Trophoblast cell (in vitro differentiated cells and primary cell): ENCODE results near the gene THBS1.

Experiments
- DNase-seq, 2 donors: peaks; one replicate each; pipeline ENCODE4 v3.0.0-alpha.2; 2016
- H2AFZ ChIP-seq: 2 replicates; pipeline ENCODE4 v1.6.1; 2013; ENCODE audit warnings: low read length, moderate library complexity, mild to moderate bottlenecking; ENCODE audit not compliant: insufficient read depth, poor library complexity
- H2AK5ac ChIP-seq: 2 replicates; pipeline ENCODE4 v1.6.1; 2013; ENCODE audit warnings: mild to moderate bottlenecking, low read length
- H2BK120ac ChIP-seq: 2 replicates; pipeline ENCODE4 v1.6.1; 2013; ENCODE audit warnings: low read length, mild to moderate bottlenecking, moderate library complexity; ENCODE audit not compliant: insufficient read depth, poor library complexity
- H2BK12ac ChIP-seq: 2 replicates; pipeline ENCODE4 v1.6.1; 2013; ENCODE audit warnings: mild to moderate bottlenecking, low read length, moderate library complexity
- H2BK5ac ChIP-seq: 2 replicates; pipeline ENCODE4 v1.6.1; 2013; ENCODE audit warnings: low read length, low read depth, moderate library complexity, mild to moderate bottlenecking; ENCODE audit not compliant: poor library complexity
- H3K14ac ChIP-seq: 2 replicates; pipeline ENCODE4 v1.6.1; 2013; ENCODE audit warnings: mild to moderate bottlenecking, low read length
- H3K18ac ChIP-seq: 2 replicates; pipeline ENCODE4 v1.6.1; 2013; ENCODE audit warnings: mild to moderate bottlenecking, low read length
- H3K23ac ChIP-seq: 2 replicates; pipeline ENCODE4 v1.6.1; 2013; ENCODE audit warnings: low read length
- H3K27ac ChIP-seq: 2 replicates; pipeline ENCODE4 v1.5.1; 2013; ENCODE audit warnings: low read depth, mild to moderate bottlenecking, inconsistent platforms, low read length, moderate library complexity
- H3K27me3 ChIP-seq: 2 replicates; pipeline ENCODE4 v1.6.1; 2013; ENCODE audit warnings: inconsistent platforms, mild to moderate bottlenecking, low read length, moderate library complexity; ENCODE audit not compliant: insufficient read depth
- H3K36me3 ChIP-seq, 2 experiments: 1 replicate in 1 of 2; 2 replicates in 1 of 2; pipeline ENCODE4 v1.6.1; 2013; ENCODE audit warnings: low read length in 2 of 2, mild to moderate bottlenecking in 2 of 2, moderate library complexity in 1 of 2; ENCODE audit not compliant: insufficient read depth in 2 of 2, control insufficient read depth in 1 of 2
- H3K4ac ChIP-seq: 2 replicates; pipeline ENCODE4 v1.6.1; 2013; ENCODE audit warnings: low read depth, mild to moderate bottlenecking, low read length, moderate library complexity
- H3K4me1 ChIP-seq, 2 experiments: 1 replicate in 1 of 2; 2 replicates in 1 of 2; pipeline ENCODE4 v1.6.1; 2013; ENCODE audit warnings: low read length in 2 of 2, mild to moderate bottlenecking in 2 of 2, moderate library complexity in 1 of 2; ENCODE audit not compliant: insufficient read depth in 2 of 2, control insufficient read depth in 1 of 2
- H3K4me2 ChIP-seq: 2 replicates; pipeline ENCODE4 v1.6.1; 2013; ENCODE audit warnings: inconsistent platforms, mild to moderate bottlenecking, low read length, moderate library complexity
- H3K4me3 ChIP-seq: 2 replicates; pipeline ENCODE4 v1.5.1; 2013; ENCODE audit warnings: mild to moderate bottlenecking, low read depth, low read length, inconsistent platforms
- H3K79me1 ChIP-seq: one replicate; pipeline ENCODE4 v1.6.1; 2013; ENCODE audit warnings: low read length
- H3K79me2 ChIP-seq: 2 replicates; pipeline ENCODE4 v1.6.1; 2013; ENCODE audit warnings: low read length, mild to moderate bottlenecking; ENCODE audit not compliant: control insufficient read depth, insufficient read depth, poor library complexity
- H3K9ac ChIP-seq: 2 replicates; pipeline ENCODE4 v1.6.1; 2013; ENCODE audit warnings: mild to moderate bottlenecking, low read length
- H3K9me3 ChIP-seq: 2 replicates; pipeline ENCODE4 v1.6.1; 2013; ENCODE audit warnings: low read depth, mild to moderate bottlenecking, control low read depth, inconsistent platforms, low read length; ENCODE audit not compliant: insufficient read depth
- H4K12ac ChIP-seq: 2 replicates; pipeline ENCODE4 v1.6.1; 2013; ENCODE audit warnings: low read depth, mild to moderate bottlenecking, low read length, moderate library complexity
- H4K8ac ChIP-seq: 2 replicates; pipeline ENCODE4 v1.6.1; 2013; ENCODE audit warnings: low read depth, mild to moderate bottlenecking, low read length, moderate library complexity
- H4K91ac ChIP-seq: one replicate; pipeline ENCODE4 v1.6.1; 2013; ENCODE audit warnings: low read depth, mild to moderate bottlenecking, low read length, moderate library complexity
- WGBS: extraction: QIAGEN DNeasy Blood & Tissue Kit; methylation state at CpG from one replicate; pipeline ENCODE4 v1.1.7; 2013; ENCODE audit warnings: missing lambda C conversion rate; ENCODE audit not compliant: insufficient read length, insufficient coverage; ENCODE audit errors: extremely low coverage; 5-methylcytosine and 5-hydroxymethylcytosine counted together

THBS1 gene

GRCh38 chr15:39621210-39621609 lies 40.3 kb downstream of the THBS1 start:
- H3K9ac ChIP-seq, result no peak overlapping the region
- H3K4me2 ChIP-seq, result no peak overlapping the region
- no peak overlapping the region for H4K12ac ChIP-seq
- H3K4ac ChIP-seq, result no peak overlapping the region
- H3K79me1 ChIP-seq, result peaks cover 3% of the 10 kb centered on the region
- no peaks in the 10 kb centered on the region for H3K27me3 ChIP-seq
- no peak overlapping the region for H3K18ac ChIP-seq
- H2BK12ac ChIP-seq, result no peak overlapping the region
- WGBS, result no CpG with 5 or more reads among the region's 1 CpG
- no peak overlapping the region for H2BK5ac ChIP-seq
- H3K23ac ChIP-seq, result no peak overlapping the region
- H3K79me2 ChIP-seq, result no peaks in the 10 kb centered on the region
- no peak for DNase-seq
- peaks cover 5 to 9% of the 10 kb centered on the region in 2 experiments for H3K4me1 ChIP-seq
- H2BK120ac ChIP-seq, result no peak overlapping the region
- H3K27ac ChIP-seq, result no peak overlapping the region
- no peaks in the 10 kb centered on the region for H3K9me3 ChIP-seq
- H4K91ac ChIP-seq, result no peak overlapping the region
- no peak overlapping the region for H3K14ac ChIP-seq
- no peak overlapping the region for H4K8ac ChIP-seq
- H3K36me3 ChIP-seq, result no peaks in the 10 kb centered on the region
- H2AK5ac ChIP-seq, result no peak overlapping the region
- H2AFZ ChIP-seq, result no peak overlapping the region
- no peak overlapping the region for H3K4me3 ChIP-seq

GRCh38 chr15:39621976-39622375 lies 41.1 kb downstream of the THBS1 start:
- DNase-seq, result no peak
- H3K14ac ChIP-seq, result no peak overlapping the region
- H3K79me1 ChIP-seq, result peaks cover 3% of the 10 kb centered on the region
- H3K4ac ChIP-seq, result no peak overlapping the region
- H3K36me3 ChIP-seq, result no peaks in the 10 kb centered on the region
- no peaks in the 10 kb centered on the region for H3K9me3 ChIP-seq
- no peak overlapping the region for H3K27ac ChIP-seq
- no CpG with 5 or more reads among the region's 1 CpG for WGBS
- no peak overlapping the region for H3K4me2 ChIP-seq
- H3K18ac ChIP-seq, result no peak overlapping the region
- no peak overlapping the region for H4K91ac ChIP-seq
- peaks cover 5 to 9% of the 10 kb centered on the region in 2 experiments for H3K4me1 ChIP-seq
- H3K23ac ChIP-seq, result no peak overlapping the region
- H4K12ac ChIP-seq, result no peak overlapping the region
- H2BK120ac ChIP-seq, result no peak overlapping the region
- no peak overlapping the region for H2BK5ac ChIP-seq
- no peak overlapping the region for H2AK5ac ChIP-seq
- no peak overlapping the region for H2BK12ac ChIP-seq
- H3K79me2 ChIP-seq, result no peaks in the 10 kb centered on the region
- H3K4me3 ChIP-seq, result no peak overlapping the region
- H3K27me3 ChIP-seq, result no peaks in the 10 kb centered on the region
- H4K8ac ChIP-seq, result no peak overlapping the region
- no peak overlapping the region for H2AFZ ChIP-seq
- no peak overlapping the region for H3K9ac ChIP-seq

GRCh38 chr15:39622660-39623516 lies 42.0 kb downstream of the THBS1 start:
- Histone ChIP-seq H4K91ac (no peak overlapping the region), H2BK12ac (no peak overlapping the region), H3K9ac (no peak overlapping the region), H3K27ac (no peak overlapping the region), H4K8ac (no peak overlapping the region), H2BK5ac (no peak overlapping the region), H3K14ac (no peak overlapping the region), H4K12ac (no peak overlapping the region), H2AFZ (no peak overlapping the region), H3K4me2 (no peak overlapping the region), H3K79me1 (peaks cover 3% of the 10 kb centered on the region), H2AK5ac (no peak overlapping the region), H3K79me2 (no peaks in the 10 kb centered on the region), H3K27me3 (no peaks in the 10 kb centered on the region), H3K4ac (no peak overlapping the region), H3K9me3 (no peaks in the 10 kb centered on the region), H3K4me1 (peaks cover 5 to 9% of the 10 kb centered on the region in 2 experiments), H3K36me3 (no peaks in the 10 kb centered on the region), H3K4me3 (no peak overlapping the region), H3K23ac (no peak overlapping the region), H3K18ac (no peak overlapping the region), H2BK120ac (no peak overlapping the region)
- DNase-seq, result no peak
- WGBS, result no CpG with 5 or more reads among the region's 6 CpGs

GRCh38 chr15:39623529-39623931 lies 42.7 kb downstream of the THBS1 start:
- Histone ChIP-seq H2BK5ac (no peak overlapping the region), H3K4ac (no peak overlapping the region), H2AK5ac (no peak overlapping the region), H2BK120ac (no peak overlapping the region), H3K9ac (no peak overlapping the region), H3K27me3 (no peaks in the 10 kb centered on the region), H3K79me1 (peaks cover 3% of the 10 kb centered on the region), H4K91ac (no peak overlapping the region), H4K8ac (no peak overlapping the region), H3K23ac (peak overlapping the region; percentile 73), H2BK12ac (no peak overlapping the region), H3K79me2 (no peaks in the 10 kb centered on the region), H4K12ac (no peak overlapping the region), H3K14ac (no peak overlapping the region), H3K4me2 (no peak overlapping the region), H3K18ac (no peak overlapping the region), H3K9me3 (no peaks in the 10 kb centered on the region), H3K4me1 (peaks cover 5 to 9% of the 10 kb centered on the region in 2 experiments), H3K27ac (no peak overlapping the region), H2AFZ (no peak overlapping the region), H3K36me3 (no peaks in the 10 kb centered on the region), H3K4me3 (no peak overlapping the region)
- no CpG with 5 or more reads among the region's 4 CpGs for WGBS
- DNase-seq, result no peak
